NCI-H1048 (cell line): Measurements from ENCODE around the gene C15orf40.
"Not testable (repeated sequence)": the region's sequence is repeated elsewhere in the genome, so short reads cannot be mapped to it uniquely, and the experiment has no call there.

Source experiments
- DNase-seq: peaks from one replicate; lab custom pipeline; 2025; lab: John Stamatoyannopoulos, UW

The C15orf40 gene

GRCh38 chr15:83011271-83012075 lies at the start of gene C15orf40:
C15orf40 (minus strand) TSS chr15:83011639; CDS start chr15:83011607, 32 bp downstream.
- peak; percentile 74 for DNase-seq

- no peak for DNase-seq
Measured at GRCh38 chr15:83057696-83058376, 46.4 kb upstream of the C15orf40 start.

- no peak for DNase-seq
Measured at GRCh38 chr15:83057002-83057401, 45.6 kb upstream of the C15orf40 start.

- DNase-seq, result no peak
Measured at GRCh38 chr15:83053151-83053550, 41.7 kb upstream of the C15orf40 start.

- DNase-seq, result no peak
Measured at GRCh38 chr15:83046558-83047127, 35.2 kb upstream of the C15orf40 start.

- DNase-seq, result no peak
Measured at GRCh38 chr15:83044156-83044555, 32.7 kb upstream of the C15orf40 start.

GRCh38 chr15:83039206-83039605 lies 27.8 kb upstream of the C15orf40 start:
- DNase-seq, result no peak

- no peak for DNase-seq
Measured at GRCh38 chr15:83036253-83036652, 24.8 kb upstream of the C15orf40 start.

- not testable (repeated sequence) for DNase-seq
Measured at GRCh38 chr15:83031234-83031633, 19.8 kb upstream of the C15orf40 start.

GRCh38 chr15:83030021-83030420 lies 18.6 kb upstream of the C15orf40 start:
- no peak for DNase-seq

- DNase-seq, result no peak
Measured at GRCh38 chr15:83018436-83018835, 7.0 kb upstream of the C15orf40 start.

- DNase-seq, result no peak
Measured at GRCh38 chr15:83016906-83017305, 5.5 kb upstream of the C15orf40 start.

GRCh38 chr15:83015361-83015760 lies 3.9 kb upstream of the C15orf40 start:
- no peak for DNase-seq

GRCh38 chr15:83014205-83014653 lies 2.8 kb upstream of the C15orf40 start:
- no peak for DNase-seq

GRCh38 chr15:83012636-83013035 lies 1.2 kb upstream of the C15orf40 start:
- DNase-seq, result no peak

- DNase-seq, result no peak
Measured at GRCh38 chr15:83012076-83012426, 612 bp upstream of the C15orf40 start.

GRCh38 chr15:83010709-83011270 lies 649 bp downstream of the C15orf40 start:
- peak; percentile 44 for DNase-seq

GRCh38 chr15:83000672-83001031 lies 10.8 kb downstream of the C15orf40 start:
- DNase-seq, result not testable (repeated sequence)

- no peak for DNase-seq
Measured at GRCh38 chr15:82999905-83000671, 11.4 kb downstream of the C15orf40 start.

- no peak for DNase-seq
Measured at GRCh38 chr15:82999426-82999825, 12.0 kb downstream of the C15orf40 start.

- DNase-seq, result no peak
Measured at GRCh38 chr15:82995938-82996337, 15.5 kb downstream of the C15orf40 start.

- DNase-seq, result no peak
Measured at GRCh38 chr15:82995076-82995475, 16.4 kb downstream of the C15orf40 start.
